Urinary bladder (tissue), 4 donors: Measurements from ENCODE around the gene ISCA2. TPM values are rescaled to one million over a fixed set of nuclear protein-coding genes. Genes with fewer than 3 reads are reported as not detected.
"Not testable (repeated sequence)": the region's sequence is repeated elsewhere in the genome, so short reads cannot be mapped to it uniquely, and the experiment has no call there.

ENCODE experiments used
- DNase-seq: peaks from one replicate; pipeline ENCODE4 v3.0.0-alpha.2; 2015; ENCODE audit errors: extremely low spot score
- H3K27ac ChIP-seq: one replicate; pipeline ENCODE4 v1.5.1; 2013; ENCODE audit warnings: low read depth, mild to moderate bottlenecking, moderate library complexity
- H3K36me3 ChIP-seq: one replicate; pipeline ENCODE4 v1.6.1; 2013; ENCODE audit warnings: mild to moderate bottlenecking, moderate library complexity; ENCODE audit not compliant: insufficient read depth
- H3K4me1 ChIP-seq: one replicate; pipeline ENCODE4 v1.6.1; 2013; ENCODE audit warnings: mild to moderate bottlenecking, moderate library complexity; ENCODE audit not compliant: insufficient read depth
- H3K4me3 ChIP-seq: one replicate; pipeline ENCODE4 v1.5.1; 2013; ENCODE audit warnings: low read depth, low read length
- WGBS: extraction: QIAGEN DNeasy Blood & Tissue Kit; methylation state at CpG from one replicate; pipeline ENCODE4 v1.1.7; 2013; 5-methylcytosine and 5-hydroxymethylcytosine counted together
- polyA plus RNA-seq: library from polyadenylated mRNA; stranded (reverse); fragments of 200-250 nt; gene quantifications from one replicate; pipeline ENCODE4 v1.2.3, GENCODE V29; 2013
- total RNA-seq: library from RNA; depleted of rRNA; stranded (reverse); fragments of >200 nt; gene quantifications from one replicate; pipeline ENCODE4 v1.2.3, GENCODE V29; 2014
- donor health status: healthy with polysubstance abuse.
- donor health status: healthy.

ISCA2 gene
- 18.2 TPM for total RNA-seq
- polyA plus RNA-seq, result 19.1 TPM

DNA sequence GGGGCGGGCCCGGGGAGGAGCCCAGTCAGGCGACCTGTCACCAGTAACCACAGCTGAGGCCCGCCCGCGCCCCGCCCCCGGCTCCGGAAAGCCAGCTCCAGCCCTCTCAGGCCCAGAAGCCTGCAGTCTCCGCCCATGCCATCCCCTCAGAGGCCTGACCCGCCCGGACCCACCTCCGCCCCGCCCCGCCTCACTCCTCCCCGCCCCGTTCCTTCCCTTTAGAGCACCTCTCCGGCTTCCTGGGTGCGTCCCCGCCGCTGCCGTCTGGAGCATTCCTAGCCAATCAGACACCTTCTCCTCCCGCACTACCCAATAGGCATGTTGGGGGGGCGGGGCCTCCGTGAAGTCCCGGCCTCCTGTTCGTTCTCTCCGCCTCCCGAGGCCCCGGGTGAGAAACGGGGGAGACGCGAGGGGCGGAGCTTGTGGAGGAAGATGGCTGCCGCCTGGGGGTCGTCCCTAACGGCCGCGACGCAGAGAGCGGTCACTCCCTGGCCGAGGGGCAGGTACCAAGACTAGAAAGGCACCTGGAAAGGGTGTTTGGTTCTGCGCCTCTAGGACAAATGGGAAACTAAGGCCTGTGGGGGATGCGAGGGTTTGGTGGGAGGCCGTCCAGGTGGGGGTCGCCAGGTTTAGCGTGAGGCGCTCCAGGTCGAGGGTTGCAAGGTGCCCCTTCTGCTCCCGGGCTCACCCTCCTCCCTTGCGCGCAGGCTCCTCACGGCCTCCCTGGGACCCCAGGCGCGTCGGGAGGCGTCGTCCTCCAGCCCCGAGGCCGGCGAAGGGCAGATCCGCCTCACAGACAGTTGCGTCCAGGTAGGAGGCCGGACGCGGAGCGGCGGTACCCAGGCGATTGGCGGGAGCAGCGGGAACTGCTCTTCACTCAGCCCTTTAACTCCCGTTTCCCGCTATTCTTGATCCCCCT is at the start of gene ISCA2:
ISCA2 (plus strand) TSS at position 423 of the 919 bp plus-strand sequence; CDS start at position 433, 10 bp downstream.
- Histone ChIP-seq H3K27ac (peak within 1 kb of the TSS; percentile 97), H3K4me1 (no peaks in the 10 kb centered on the region), H3K36me3 (no peaks in the 10 kb centered on the region), H3K4me3 (peak within 1 kb of the TSS; percentile 86)
- WGBS, result under 1% methylated on average over 73 of the region's 73 CpGs
- peak; percentile 97 for DNase-seq

DNA sequence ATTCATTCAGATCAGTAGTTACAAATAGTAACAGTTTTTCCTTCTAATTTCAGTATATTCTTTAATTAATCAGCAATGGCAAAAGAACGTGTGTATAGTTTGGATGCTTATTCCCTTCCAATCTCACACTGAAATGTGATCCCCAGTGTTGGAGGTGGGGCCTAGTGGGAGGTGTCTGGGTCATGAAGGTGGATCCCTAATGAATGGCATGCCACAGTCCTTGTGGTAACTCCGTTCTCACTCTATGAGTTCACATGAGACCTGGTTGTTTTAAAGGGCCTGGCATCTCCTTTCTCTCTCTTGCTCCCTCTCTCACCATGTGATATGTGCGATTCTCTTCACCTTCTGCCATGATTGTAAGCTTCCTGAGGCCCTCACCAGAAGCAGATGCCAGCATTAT is 48.7 kb upstream of the ISCA2 start:
- H3K36me3 ChIP-seq, result no peaks in the 10 kb centered on the region
- no peak overlapping the region for H3K27ac ChIP-seq
- DNase-seq, result no peak
- no peaks in the 10 kb centered on the region for H3K4me1 ChIP-seq
- H3K4me3 ChIP-seq, result no peak overlapping the region
- 12% methylated on average over 3 of the region's 3 CpGs for WGBS

DNA sequence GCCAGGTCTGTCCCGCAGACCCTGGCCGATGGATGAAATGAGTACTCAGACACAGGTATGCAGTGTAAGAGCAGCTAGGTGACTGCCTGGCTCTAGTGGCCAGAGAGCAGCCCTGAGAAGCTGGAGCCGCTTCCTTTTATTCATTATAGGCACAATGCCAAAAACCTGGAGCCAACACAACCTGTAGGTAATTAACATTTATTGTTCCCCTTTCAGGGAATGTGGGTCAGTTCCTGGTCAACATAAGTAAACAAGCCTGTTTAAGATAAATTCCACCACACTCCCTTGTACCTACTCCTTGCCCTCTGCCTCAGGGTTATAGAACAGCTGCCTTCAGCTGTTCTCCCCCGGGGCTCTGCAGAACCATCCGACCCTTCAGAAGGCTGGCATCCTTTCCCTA is 39.2 kb upstream of the ISCA2 start:
- WGBS, result 74% methylated on average over 5 of the region's 5 CpGs
- not testable (repeated sequence) for H3K4me3 ChIP-seq, DNase-seq, H3K27ac ChIP-seq, H3K4me1 ChIP-seq, H3K36me3 ChIP-seq

DNA sequence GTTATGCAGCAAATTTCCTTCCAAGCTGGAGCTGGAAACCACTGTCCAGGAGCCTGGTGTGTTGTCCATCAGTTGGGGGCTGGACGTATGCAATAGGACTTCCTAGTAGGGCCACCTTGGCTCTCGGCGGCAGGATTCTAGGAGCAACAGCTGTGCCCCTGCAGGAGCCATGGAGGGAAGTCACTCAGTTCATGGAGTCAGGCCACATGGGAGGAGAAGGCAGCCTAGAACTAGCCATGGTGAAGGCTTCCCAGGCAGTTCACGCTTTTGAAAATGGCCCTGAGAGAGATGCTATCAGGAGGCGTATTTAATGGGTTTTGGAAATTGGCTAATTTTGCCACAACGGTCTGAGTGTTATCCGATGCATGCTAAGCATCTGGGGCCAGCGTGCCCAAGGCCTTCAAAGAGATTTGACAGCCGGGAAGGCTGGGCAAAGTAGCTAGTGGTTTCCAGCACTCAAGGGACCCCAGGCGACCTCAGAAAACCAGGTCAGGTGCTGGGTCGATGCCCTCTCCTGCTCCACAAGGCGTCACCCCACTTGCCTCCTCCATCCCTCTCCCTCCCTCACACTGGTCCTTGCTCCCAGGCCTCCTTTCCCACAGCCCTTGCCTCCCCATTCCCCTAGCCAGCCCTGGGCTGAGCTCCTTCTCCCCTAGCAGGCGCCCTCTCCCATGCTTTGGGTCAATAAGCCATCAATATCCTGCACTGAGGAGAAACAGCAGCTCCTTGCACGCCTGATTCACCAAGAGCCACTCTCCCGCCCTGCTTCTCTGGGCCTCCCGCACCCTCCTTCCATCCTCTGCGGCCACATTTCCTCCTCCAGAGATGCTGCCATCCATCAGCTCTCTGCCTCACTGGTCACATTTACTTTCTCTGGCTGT is 36.6 kb upstream of the ISCA2 start:
- Histone ChIP-seq H3K4me1 (no peaks in the 10 kb centered on the region), H3K27ac (no peak overlapping the region), H3K4me3 (no peak overlapping the region), H3K36me3 (no peaks in the 10 kb centered on the region)
- no peak for DNase-seq
- 67% methylated on average over 17 of the region's 17 CpGs for WGBS

- WGBS, result 74% methylated on average over 4 of the region's 4 CpGs
- no peak overlapping the region for H3K27ac ChIP-seq
- no peaks in the 10 kb centered on the region for H3K4me1 ChIP-seq
- no peaks in the 10 kb centered on the region for H3K36me3 ChIP-seq
- DNase-seq, result no peak
- H3K4me3 ChIP-seq, result no peak overlapping the region
These were observed 36.0 kb upstream of the ISCA2 start for GRCh38 chr14:74457565-74457895.

- no peaks in the 10 kb centered on the region for H3K4me1 ChIP-seq
- no peak overlapping the region for H3K4me3 ChIP-seq
- H3K36me3 ChIP-seq, result no peaks in the 10 kb centered on the region
- 67% methylated on average over 10 of the region's 10 CpGs for WGBS
- H3K27ac ChIP-seq, result no peak overlapping the region
- DNase-seq, result no peak
These were observed 34.1 kb upstream of the ISCA2 start for GRCh38 chr14:74459289-74459946.

DNA sequence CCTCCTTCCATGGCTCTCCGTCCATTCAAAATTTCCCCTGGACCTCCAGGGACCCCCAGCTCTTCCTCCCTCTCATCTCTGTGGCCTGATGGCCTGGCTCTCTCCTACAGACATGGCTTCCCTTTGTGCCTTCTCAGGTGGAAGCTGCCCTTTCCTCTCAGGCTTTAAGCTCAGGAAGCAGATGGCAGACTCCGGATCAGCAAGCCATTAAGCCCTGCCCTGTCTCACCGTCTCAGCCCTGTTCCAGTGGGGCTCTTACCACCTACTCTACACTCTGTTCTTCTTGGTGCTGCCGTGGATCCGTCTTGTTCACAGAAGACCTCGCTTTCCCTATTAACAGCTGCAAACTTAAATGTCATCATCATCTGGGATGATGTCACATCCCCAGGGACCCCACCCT is 33.6 kb upstream of the ISCA2 start:
- WGBS, result 80% methylated on average over 6 of the region's 6 CpGs
- no peak overlapping the region for H3K4me3 ChIP-seq
- no peak for DNase-seq
- no peaks in the 10 kb centered on the region for H3K36me3 ChIP-seq
- no peaks in the 10 kb centered on the region for H3K4me1 ChIP-seq
- no peak overlapping the region for H3K27ac ChIP-seq

GRCh38 chr14:74462993-74463392 is 30.6 kb upstream of the ISCA2 start:
- WGBS, result 87% methylated on average over 3 of the region's 3 CpGs
- H3K36me3 ChIP-seq, result no peaks in the 10 kb centered on the region
- H3K4me1 ChIP-seq, result no peaks in the 10 kb centered on the region
- no peak overlapping the region for H3K27ac ChIP-seq
- no peak overlapping the region for H3K4me3 ChIP-seq
- no peak for DNase-seq

GRCh38 chr14:74463697-74464096 is 29.9 kb upstream of the ISCA2 start:
- WGBS, result 82% methylated on average over 5 of the region's 5 CpGs
- H3K4me1 ChIP-seq, result no peaks in the 10 kb centered on the region
- H3K4me3 ChIP-seq, result no peak overlapping the region
- DNase-seq, result no peak
- no peaks in the 10 kb centered on the region for H3K36me3 ChIP-seq
- no peak overlapping the region for H3K27ac ChIP-seq

DNA sequence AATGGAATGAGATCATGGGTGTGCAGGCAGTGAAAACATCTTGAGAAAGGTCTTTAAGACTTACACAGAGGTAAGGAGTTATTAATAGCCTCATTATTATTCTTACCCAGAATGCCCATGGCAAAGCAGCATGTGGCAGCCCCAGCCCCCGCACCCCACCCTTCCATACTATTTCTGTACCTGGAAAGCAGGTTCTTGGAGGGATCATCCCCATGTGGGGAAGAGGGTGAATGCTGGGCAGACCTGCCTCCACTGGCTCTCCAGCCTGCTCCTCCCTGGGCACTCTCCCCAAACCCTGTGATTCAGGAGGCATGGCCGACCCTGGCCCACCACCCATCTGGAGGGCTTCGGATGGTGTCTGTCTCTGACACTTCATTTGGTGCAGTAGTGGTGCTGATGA is 28.8 kb upstream of the ISCA2 start:
- H3K36me3 ChIP-seq, result no peaks in the 10 kb centered on the region
- 91% methylated on average over 3 of the region's 3 CpGs for WGBS
- no peak overlapping the region for H3K4me3 ChIP-seq
- no peak for DNase-seq
- no peaks in the 10 kb centered on the region for H3K4me1 ChIP-seq
- no peak overlapping the region for H3K27ac ChIP-seq

GRCh38 chr14:74465335-74465734 is 28.2 kb upstream of the ISCA2 start:
- H3K4me1 ChIP-seq, result no peaks in the 10 kb centered on the region
- no peak for DNase-seq
- no peaks in the 10 kb centered on the region for H3K36me3 ChIP-seq
- no peak overlapping the region for H3K4me3 ChIP-seq
- 82% methylated on average over 2 of the region's 2 CpGs for WGBS
- no peak overlapping the region for H3K27ac ChIP-seq

DNA sequence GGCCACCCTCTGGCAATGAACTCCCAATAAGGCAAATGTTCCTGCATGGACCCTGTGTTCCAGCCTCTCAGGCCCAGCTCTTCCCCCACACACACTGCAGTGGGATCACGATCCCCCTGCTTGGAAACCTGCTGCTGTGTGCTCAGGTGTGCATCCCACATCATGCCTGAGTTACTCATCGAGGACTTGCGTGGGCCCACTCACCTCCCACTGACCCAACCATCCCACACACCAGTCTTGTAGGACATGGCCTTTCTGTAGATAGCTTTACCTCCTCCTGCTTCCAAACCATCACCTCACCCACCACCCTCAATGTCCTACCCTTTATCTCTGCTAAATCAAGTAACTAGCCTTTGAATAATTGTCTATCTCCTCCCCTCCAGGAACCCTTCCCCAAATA is 25.1 kb upstream of the ISCA2 start:
- Histone ChIP-seq H3K4me1 (no peaks in the 10 kb centered on the region), H3K36me3 (no peaks in the 10 kb centered on the region), H3K4me3 (no peak overlapping the region), H3K27ac (no peak overlapping the region)
- WGBS, result 96% methylated on average over 3 of the region's 3 CpGs
- DNase-seq, result no peak
